HepG2 (cell line): ENCODE measurements around the gene CCDC154. TPM values are rescaled to one million over a fixed set of nuclear protein-coding genes. Genes with fewer than 3 reads are reported as not detected.
A peak's percentile ranks its signal among the peaks of the same experiment; 100 is the strongest.

ENCODE experiments used
- ATAC-seq: fragments of 200-7000 bp; cut with Tn5 transposase; 3 replicates; pipeline ENCODE4 v1.9.1; 2020; ENCODE audit warnings: mild to moderate bottlenecking, moderate library complexity
- BruUV-seq: library from RNA; stranded (reverse); fragments of 400-500 nt; replicated peaks from 2 replicates; lab custom pipeline; 2021; lab: Mats Ljungman, UMichigan
- CTCF ChIA-PET: fragments of 300-600 bp; formaldehyde crosslinking; extraction: SDS; loops from one replicate; lab custom pipeline; 2021; ENCODE audit warnings: low total read pairs, inconsistent platforms, low intra/inter-chr PET ratio; lab: Yijun Ruan, JAX
- POLR2A ChIA-PET: fragments of 350-600 bp; sonication (Branson Sonifier 250); formaldehyde crosslinking; loops from one replicate; lab custom pipeline; 2020; ENCODE audit warnings: antibody characterized with exemption, inconsistent platforms; lab: Yijun Ruan, JAX
- DNase-seq: peaks from one replicate; pipeline ENCODE4 v3.0.0-alpha.2; 2015; ENCODE audit warnings: low spot score
- FAIRE-seq: peaks from 3 replicates; lab custom pipeline; 2011; peaks lifted over from hg19 to GRCh38; lab: Jason Lieb, UNC
- H2AFZ ChIP-seq: one replicate; pipeline ENCODE4 v1.6.1; 2011; ENCODE audit warnings: low read length, inconsistent platforms
- H3K27ac ChIP-seq: fragments of 300-600 bp; 3 replicates; pipeline ENCODE4 v1.8.0; 2011; ENCODE audit warnings: mixed run types, mild to moderate bottlenecking, mixed read lengths, low read length, inconsistent platforms; ENCODE audit not compliant: insufficient read depth; ENCODE audit errors: extremely low read length
- H3K27me3 ChIP-seq, 2 experiments: fragments of 200-600 bp in 1 of 2; 2 replicates in 1 of 2; 3 replicates in 1 of 2; pipeline versions ENCODE4 v1.6.0 to v1.8.0; 2011; ENCODE audit warnings: low read length in 2 of 2, mild to moderate bottlenecking in 2 of 2, moderate library complexity in 2 of 2, inconsistent platforms in 1 of 2; ENCODE audit not compliant: insufficient read depth in 2 of 2, control insufficient read depth in 1 of 2
- H3K36me3 ChIP-seq, 2 experiments: fragments of 200-600 bp in 1 of 2; replicated peaks in 1 of 2; 2 replicates in 1 of 2; 3 replicates in 1 of 2; pipeline versions ENCODE4 v1.5.1 to v1.8.0; 2011; ENCODE audit warnings: low read length in 2 of 2, inconsistent platforms in 1 of 2; ENCODE audit not compliant: insufficient read depth in 2 of 2, control insufficient read depth in 1 of 2
- H3K4me1 ChIP-seq: 2 replicates; pipeline ENCODE4 v1.5.1; 2012; ENCODE audit warnings: low read length, inconsistent platforms; ENCODE audit not compliant: insufficient read depth
- H3K4me2 ChIP-seq: 2 replicates; pipeline ENCODE4 v1.6.0; 2011; ENCODE audit warnings: low read depth, low read length, inconsistent platforms
- H3K4me3 ChIP-seq, 3 experiments: fragments of 200-600 bp in 1 of 3; sonication (generic), shearing (Covaris generic) in 1 of 3; replicated peaks in 1 of 3; 2 replicates each; pipeline ENCODE4 v1.5.1; 2011 to 2016; ENCODE audit warnings: low read length in 3 of 3, inconsistent platforms in 2 of 3, low read depth in 2 of 3, mild to moderate bottlenecking in 2 of 3, control low read depth in 1 of 3, mixed read lengths in 1 of 3; ENCODE audit not compliant: insufficient read depth in 1 of 3
- H3K79me2 ChIP-seq: one replicate; pipeline ENCODE4 v1.6.1; 2011; ENCODE audit warnings: low read length, inconsistent platforms; ENCODE audit not compliant: insufficient read depth
- H3K9ac ChIP-seq: 2 replicates; pipeline ENCODE4 v1.6.0; 2011; ENCODE audit warnings: mild to moderate bottlenecking, low read depth, low read length, inconsistent platforms; ENCODE audit not compliant: insufficient read depth
- H3K9me3 ChIP-seq: 2 replicates; pipeline ENCODE4 v1.5.1; 2012; ENCODE audit warnings: mild to moderate bottlenecking, low read length
- H4K20me1 ChIP-seq: 2 replicates; pipeline ENCODE4 v1.6.0; 2011; ENCODE audit warnings: inconsistent platforms, mild to moderate bottlenecking, low read length, moderate library complexity; ENCODE audit not compliant: insufficient read depth
- AGO2 ChIP-seq: fragments of 200-400 bp; formaldehyde crosslinking; optimal IDR thresholded peaks from 2 replicates; pipeline ENCODE3; 2017; ENCODE audit warnings: mild to moderate bottlenecking, low read depth, low read length, moderate library complexity
- MTF2 ChIP-seq: sonication (generic); formaldehyde crosslinking; IDR thresholded peaks from 2 replicates; pipeline ENCODE4 v1.5.0; 2020; ENCODE audit warnings: missing genetic modification reagents, borderline replicate concordance
- SKI ChIP-seq: fragments of 450-650 bp; IDR thresholded peaks from one replicate; pipeline ENCODE4 v1.6.1; 2018; ENCODE audit warnings: mild to moderate bottlenecking; ENCODE audit not compliant: partially characterized antibody
- ZNF335 ChIP-seq: sonication (generic); formaldehyde crosslinking; IDR thresholded peaks from 2 replicates; pipeline ENCODE4 v1.4.0; 2020; ENCODE audit warnings: missing genetic modification reagents
- WGBS: methylation state at CpG from one replicate; pipeline ENCODE4 v1.1.6; 2017; ENCODE audit warnings: low lambda C conversion rate; 5-methylcytosine and 5-hydroxymethylcytosine counted together
- in situ Hi-C: cut with HindIII; loops from 2 replicates; pipeline ENCODE4 v1.10.0; 2017; ENCODE audit warnings: low pct_unique_long_range_greater_than_20kb; ENCODE audit not compliant: extremely low pct_ligation_motif_present
- intact Hi-C: fragments of 100-400 bp; cut with micrococcal nuclease; formaldehyde crosslinking; loops from one replicate; pipeline ENCODE4 v1.10.0; 2022; ENCODE audit not compliant: unreplicated experiment
- polyA plus RNA-seq, 8 experiments: library from polyadenylated mRNA; depleted of rRNA in 3 of 8; stranded (reverse) in 7 of 8; unstranded in 1 of 8; fragments of >200 nt; fragmentation: Illumina TruSeq in 4 of 8; extraction: Trizol in 4 of 8; gene quantifications; 2 replicates each; pipeline versions ENCODE4 v1.2.1 to v1.2.3, GENCODE V29; 2011 to 2016; ENCODE audit warnings: low read depth in 4 of 8, missing spikeins in 1 of 8, mixed read lengths in 1 of 8; ENCODE audit not compliant: insufficient read depth in 1 of 8
- total RNA-seq, 5 experiments: library from RNA; depleted of rRNA; stranded (reverse); fragments of >200 nt; fragmentation: Illumina TruSeq; extraction: Trizol; gene quantifications; 2 replicates each; pipeline ENCODE4 v1.2.3, GENCODE V29; 2016; ENCODE audit warnings: low read depth in 1 of 5
- TF ChIP-seq, protein P1 (sequence below): sonication (generic); formaldehyde crosslinking; IDR thresholded peaks from 2 replicates; pipeline ENCODE4 v1.5.0; 2020; ENCODE audit warnings: mild to moderate bottlenecking, missing genetic modification reagents, borderline replicate concordance
- TF ChIP-seq, protein P2 (sequence below): sonication (generic); formaldehyde crosslinking; IDR thresholded peaks from 2 replicates; pipeline ENCODE4 v1.9.0; 2021; ENCODE audit warnings: missing genetic modification reagents, borderline replicate concordance

Gene CCDC154
- total and polyA plus RNA-seq, 2 of the 13 experiments (the other 11 are each of a cell fraction or from before 2014, with no cell fraction given), result 0.92 to 1.5 TPM

DNA sequence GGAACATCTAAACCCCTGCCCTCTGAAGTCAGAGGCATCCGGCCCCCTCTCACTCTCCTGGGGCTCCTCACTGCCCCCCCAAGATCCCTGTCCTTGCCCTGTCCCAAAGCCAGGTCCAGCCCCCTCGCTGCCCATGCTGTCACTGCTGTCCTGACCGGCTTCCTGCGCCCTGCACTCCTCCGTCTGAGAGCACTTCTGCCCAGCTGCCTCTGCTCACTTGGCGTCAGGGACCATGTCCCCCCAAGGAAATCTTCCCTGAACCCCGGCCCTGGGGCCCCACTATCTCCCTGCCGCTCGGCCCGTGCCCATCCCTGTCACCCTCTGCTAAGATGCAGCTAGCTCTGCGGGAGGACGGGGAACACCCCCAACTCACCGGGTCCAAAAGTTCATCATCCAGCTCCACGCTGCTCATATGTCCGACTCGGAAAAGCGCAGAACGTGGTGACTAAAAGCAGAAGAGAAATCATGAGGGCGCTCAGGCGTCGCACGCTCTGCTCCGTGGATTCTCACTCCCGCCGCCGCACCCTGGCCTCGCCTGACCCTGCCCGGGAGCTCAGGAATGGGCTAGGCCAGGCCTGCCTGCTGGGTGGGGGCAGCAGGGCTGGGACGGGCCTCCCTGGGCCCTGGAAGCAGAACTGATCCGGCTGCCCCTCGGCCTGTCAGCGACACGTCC, 20.7 kb upstream of the CCDC154 start (continued):
- TF ChIP-seq, protein P1, sequence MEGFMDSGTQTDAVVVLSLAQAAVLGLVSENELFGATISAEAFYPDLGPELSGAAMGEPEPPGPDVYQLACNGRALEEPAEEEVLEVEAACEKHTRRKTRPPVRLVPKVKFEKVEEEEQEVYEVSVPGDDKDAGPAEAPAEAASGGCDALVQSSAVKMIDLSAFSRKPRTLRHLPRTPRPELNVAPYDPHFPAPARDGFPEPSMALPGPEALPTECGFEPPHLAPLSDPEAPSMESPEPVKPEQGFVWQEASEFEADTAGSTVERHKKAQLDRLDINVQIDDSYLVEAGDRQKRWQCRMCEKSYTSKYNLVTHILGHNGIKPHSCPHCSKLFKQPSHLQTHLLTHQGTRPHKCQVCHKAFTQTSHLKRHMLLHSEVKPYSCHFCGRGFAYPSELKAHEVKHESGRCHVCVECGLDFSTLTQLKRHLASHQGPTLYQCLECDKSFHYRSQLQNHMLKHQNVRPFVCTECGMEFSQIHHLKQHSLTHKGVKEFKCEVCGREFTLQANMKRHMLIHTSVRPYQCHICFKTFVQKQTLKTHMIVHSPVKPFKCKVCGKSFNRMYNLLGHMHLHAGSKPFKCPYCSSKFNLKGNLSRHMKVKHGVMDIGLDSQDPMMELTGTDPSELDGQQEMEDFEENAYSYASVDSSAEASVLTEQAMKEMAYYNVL (CRISPR knock-in tag), result no peak
- no peak for TF ChIP-seq MTF2 (CRISPR knock-in tag)

DNA sequence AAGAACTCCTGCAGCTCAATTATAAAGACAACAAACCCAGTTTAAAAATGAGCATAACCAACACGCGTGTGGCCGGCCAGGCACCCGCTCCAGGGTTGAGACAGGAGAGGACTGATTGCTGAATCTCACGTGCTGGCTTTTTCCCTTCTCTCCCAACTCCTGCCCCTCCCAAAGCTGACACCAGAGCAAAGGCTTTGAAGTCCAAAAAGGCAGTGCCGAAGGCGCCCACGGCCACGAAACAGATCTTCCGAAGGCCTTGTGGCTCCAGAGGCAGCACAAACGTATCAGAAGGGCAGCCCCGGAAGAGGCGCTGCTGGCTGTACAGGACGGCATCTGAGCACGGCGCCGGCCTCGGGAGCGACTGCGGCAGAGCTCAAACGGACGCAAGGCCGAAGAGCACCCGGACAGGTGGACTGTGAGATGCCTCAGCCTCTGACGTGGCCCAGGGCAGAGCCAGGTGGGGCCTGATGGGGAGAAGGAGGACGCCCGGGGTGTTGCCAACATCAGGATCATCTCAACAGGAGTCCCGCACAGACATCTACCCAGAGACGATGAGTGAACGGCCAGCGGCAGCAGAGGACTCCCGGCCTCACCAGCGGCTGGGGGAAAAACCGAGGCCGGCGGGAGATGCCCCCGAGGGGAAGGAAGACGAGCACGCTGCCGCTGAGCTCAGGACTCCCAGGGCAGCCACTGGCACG, 20.0 kb upstream of the CCDC154 start:
- H3K9ac ChIP-seq, result no peak overlapping the region
- 95% methylated on average over 34 of the region's 41 CpGs for WGBS
- TF ChIP-seq AGO2 (peak; percentile 17), ZNF335 (no peak), SKI (no peak)
- TF ChIP-seq, protein P2, sequence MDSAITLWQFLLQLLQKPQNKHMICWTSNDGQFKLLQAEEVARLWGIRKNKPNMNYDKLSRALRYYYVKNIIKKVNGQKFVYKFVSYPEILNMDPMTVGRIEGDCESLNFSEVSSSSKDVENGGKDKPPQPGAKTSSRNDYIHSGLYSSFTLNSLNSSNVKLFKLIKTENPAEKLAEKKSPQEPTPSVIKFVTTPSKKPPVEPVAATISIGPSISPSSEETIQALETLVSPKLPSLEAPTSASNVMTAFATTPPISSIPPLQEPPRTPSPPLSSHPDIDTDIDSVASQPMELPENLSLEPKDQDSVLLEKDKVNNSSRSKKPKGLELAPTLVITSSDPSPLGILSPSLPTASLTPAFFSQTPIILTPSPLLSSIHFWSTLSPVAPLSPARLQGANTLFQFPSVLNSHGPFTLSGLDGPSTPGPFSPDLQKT (CRISPR knock-in tag), result no peak
- no peaks in the 10 kb centered on the region for H3K9me3 ChIP-seq
- in situ Hi-C loops, result no loop called here
- H4K20me1 ChIP-seq, result no peaks in the 10 kb centered on the region
- no peaks in the 10 kb centered on the region for H3K27me3 ChIP-seq
- peaks cover 9% of the 10 kb centered on the region for H3K79me2 ChIP-seq
- H3K27ac ChIP-seq, result no peak overlapping the region
- no TSS peak for BruUV-seq
- ATAC-seq (no peak), FAIRE-seq (no peak), DNase-seq (no peak)
- peaks cover 9 to 12% of the 10 kb centered on the region in 2 experiments; a peak in 3 of 5 replicates for H3K36me3 ChIP-seq
- no peak overlapping the region for H3K4me2 ChIP-seq
- H3K4me3 ChIP-seq, result no peak overlapping the region
- H2AFZ ChIP-seq, result no peak overlapping the region
- intact Hi-C loops, result no loop called here
- ChIA-PET CTCF (no interaction called here), POLR2A (no interaction called here)
- no peaks in the 10 kb centered on the region for H3K4me1 ChIP-seq
